GM19193 (cell line): ENCODE results near the gene CDH22.

Experiments used
- POLR2A ChIP-seq: IDR thresholded peaks from 4 replicates; pipeline ENCODE4 v1.6.1; 2011; ENCODE audit not compliant: insufficient read depth, insufficient read length; ENCODE audit errors: extremely low read depth

Gene CDH22

DNA sequence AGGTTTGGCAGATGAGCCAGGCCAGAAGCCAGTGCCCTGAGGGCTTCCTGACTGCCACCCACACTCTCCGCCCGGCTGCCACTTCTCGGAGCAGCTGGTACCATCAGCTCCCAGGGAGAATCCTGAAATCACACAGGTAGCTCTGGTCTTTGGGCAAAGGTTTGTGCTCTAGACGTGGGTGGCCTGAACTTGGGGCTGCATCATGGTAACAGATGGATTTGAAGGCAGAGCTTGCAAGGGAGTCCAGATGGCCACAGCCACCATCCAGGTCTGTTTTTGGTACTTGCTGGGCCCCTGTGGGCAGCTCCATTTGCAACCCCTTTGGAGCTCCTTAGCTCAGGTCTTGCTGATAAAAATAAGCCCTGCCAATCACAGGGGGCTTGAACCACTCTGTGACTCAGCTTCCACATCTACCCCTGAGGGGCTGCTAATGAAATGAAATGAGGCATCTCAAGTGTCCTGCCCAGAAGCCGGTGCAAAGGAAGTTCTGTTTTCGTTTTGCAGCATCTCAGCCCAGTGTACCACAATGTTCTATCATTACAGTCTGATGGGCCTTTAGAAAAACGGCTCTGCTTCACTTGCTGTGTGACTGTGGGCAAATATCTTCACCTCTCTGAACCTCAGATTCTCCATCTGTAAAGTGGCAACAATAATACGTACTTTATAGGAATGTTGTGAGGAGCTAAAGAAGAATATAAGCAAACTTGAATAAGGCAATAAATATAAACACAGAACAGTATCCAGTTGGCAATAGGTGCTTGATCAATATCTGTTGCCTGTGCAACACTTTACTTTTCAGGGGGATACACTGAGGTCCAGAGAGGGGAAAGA lies 25.1 kb upstream of the CDH22 start:
- TF ChIP-seq POLR2A, result no peak

DNA sequence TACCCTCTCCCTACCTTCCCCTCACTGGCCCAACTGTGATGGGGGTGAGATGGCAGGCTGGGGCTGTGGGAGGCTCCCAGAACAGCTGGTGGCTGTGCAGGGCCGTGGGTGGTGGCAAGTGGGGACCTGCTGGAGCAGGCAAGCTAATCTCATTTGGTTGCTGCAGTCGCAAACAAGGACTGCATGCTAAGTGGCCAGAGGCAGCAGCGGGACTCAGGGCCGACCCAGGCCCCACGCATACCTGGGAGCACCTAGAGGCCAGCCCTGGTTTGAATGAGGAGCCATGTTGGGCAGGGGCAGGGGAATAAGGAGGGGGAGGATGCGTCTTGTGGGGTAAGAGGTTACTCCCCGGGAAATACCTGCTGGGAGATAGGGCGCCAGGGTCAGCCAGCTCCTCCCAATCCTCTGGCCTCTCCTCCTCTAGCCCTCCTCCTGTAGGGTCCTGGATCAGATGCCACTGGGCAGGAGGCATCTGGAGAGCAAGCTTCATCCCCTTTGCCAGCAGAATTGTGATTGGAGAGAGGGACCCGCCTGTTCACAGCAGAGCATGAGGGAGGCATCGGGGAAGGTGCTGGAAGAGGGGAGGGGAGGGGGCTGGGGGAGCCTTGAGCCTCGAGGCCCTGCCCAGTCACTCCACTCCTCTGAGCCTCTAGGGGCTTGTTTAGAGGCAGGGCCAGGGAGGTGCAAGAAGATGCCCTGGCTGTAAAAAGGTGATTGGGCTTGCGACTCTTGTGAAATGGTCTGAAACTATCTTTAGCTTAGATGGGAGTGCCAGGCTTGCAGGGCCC lies 24.3 kb upstream of the CDH22 start:
- no peak for TF ChIP-seq POLR2A

DNA sequence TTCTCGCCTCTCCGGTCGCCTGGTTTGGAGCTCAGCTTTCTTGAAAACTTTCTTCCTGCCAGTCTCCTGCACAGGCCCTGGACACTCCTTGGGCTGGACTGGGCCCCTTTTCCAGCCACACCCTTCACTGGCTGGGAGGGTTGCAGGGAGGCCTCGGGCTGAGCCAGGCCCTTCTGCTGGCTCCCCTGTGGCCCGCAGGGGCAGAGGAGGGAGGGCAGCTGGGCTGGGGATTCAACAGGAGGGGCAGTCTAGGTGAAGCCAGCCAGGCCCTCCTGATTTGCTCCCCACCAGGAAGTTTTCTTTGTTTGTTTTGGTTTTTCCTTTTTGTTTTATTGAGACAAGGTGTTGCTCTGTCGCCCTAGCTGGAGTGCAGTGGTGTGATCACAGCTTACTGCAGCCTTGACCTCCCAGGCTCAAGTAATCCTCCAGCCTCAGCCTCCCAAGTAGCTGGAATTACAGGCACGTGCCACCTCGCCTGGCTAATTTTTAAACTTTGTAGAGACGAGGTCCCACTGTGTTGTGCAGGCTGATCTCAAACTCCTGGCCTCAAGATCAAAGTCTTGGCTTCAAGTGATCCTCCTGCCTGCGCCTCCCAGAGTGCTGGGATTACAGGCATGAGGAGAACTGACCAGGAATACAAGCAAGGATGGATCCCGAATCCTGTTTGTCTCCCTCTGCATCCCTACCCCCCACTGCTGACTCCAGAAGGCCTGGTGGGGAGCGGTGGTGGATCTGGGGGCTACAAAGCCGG lies 23.5 kb upstream of the CDH22 start:
- TF ChIP-seq POLR2A, result no peak

DNA sequence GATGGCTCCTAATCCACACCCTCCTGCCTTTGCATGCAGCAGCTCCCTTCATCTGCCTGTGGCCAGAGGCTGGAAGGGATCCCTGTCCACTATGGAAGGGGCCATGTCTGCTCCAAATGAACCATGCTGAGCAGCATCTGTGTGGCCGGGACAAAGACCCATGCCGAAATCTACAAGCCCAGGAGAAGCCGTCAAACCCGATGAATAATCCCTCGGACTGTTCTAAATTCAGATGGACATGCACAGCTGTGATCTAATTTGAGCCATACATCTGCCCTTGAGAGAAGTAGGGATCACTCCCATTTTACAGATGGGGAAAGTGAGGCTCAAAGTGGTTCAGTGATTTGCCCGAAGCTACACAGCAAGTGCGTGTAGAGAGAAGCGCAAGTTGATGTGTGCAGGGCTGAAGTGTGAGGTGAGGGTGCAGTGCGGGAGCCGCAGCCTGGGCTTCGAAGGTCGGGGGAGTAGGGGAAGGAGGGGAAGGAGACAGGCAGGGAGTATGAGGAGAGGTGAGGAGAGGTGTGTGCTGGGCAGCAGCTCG lies 22.6 kb upstream of the CDH22 start:
- no peak for TF ChIP-seq POLR2A

DNA sequence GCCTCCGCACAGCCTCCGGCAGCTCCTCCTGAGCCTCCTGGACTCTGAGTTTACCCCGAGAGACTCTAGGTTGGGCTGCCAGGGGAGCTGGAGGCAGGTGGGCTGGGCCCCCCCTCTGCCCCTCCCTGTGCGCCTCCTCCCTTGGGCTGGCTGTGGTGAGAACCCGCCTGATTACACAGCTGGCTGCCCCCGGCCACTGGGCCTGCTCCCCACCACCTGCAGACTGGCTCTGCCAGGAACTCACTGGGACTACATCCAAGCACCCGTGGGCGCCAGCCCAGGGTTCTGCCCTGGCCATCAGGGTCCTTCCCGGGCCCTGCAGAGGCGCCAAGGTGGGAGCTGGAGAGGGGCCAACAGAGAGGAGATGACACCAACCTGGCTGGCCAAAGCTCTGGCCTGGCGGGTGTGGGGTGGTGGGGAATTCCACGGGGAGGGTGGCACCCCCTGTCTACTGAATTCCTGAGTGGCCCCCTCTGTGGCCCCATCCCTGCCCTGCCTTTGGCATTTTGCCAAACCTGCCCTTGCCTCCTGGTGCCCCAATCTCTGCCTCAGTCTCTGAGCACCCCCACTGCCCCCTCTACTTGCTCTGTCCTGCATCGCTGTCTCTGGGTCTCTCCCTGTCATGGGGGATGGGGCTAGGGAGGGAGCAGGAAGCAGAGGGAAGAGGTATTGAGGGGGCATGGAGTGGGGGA lies 21.9 kb upstream of the CDH22 start:
- no peak for TF ChIP-seq POLR2A

DNA sequence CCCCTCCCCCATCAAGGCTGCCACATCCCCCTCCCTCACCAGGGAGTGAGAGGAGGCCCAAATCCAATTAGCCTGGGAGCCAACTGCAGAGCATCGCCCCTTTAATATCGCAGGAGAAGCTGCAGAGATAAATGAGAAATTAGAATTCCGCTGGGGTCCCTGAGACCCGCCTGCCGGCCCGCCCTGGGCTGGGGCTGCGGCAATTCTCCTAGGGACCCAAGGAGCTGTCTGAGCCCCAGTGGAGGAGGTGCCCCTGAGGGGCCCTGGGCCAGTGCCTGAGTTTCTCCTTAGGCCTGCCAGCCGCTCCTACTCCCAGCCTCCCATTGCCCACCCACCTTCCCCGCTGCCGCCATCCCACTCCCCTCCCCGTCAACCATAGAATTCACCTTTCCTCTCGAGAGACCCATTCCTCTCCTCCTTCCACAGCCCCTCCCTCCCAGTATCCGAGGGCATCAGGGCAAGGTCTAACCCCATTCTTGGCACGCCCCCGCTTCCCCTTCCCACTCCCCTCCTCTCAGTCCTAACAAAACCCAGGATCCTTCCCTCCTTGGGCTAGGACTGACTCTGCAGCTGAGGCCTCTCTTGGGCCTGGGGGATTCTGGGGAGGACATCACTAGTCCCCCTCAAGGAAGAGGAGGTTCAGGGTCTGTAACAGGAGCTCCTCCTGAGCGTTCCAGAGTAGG lies 20.0 kb upstream of the CDH22 start:
- TF ChIP-seq POLR2A, result no peak

DNA sequence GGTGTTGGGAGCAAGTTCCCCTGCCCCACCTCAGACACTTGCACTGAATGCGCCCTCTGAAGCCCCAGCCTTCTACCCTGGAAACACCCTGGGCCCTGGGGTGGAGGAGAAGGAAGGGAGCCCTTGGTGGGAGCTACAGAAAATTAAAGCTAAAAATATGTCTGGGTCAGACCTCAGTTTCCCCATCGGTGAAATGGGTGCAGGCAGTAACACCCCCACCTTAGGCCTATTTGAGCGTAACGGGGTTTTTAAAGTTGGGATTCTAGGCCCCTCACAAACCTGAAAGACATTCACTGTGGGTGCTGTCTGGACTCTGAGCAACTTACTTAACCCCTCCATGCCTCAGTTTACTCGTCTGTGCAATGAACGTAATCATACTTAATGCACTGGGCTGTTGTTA lies 19.3 kb upstream of the CDH22 start:
- no peak for TF ChIP-seq POLR2A

DNA sequence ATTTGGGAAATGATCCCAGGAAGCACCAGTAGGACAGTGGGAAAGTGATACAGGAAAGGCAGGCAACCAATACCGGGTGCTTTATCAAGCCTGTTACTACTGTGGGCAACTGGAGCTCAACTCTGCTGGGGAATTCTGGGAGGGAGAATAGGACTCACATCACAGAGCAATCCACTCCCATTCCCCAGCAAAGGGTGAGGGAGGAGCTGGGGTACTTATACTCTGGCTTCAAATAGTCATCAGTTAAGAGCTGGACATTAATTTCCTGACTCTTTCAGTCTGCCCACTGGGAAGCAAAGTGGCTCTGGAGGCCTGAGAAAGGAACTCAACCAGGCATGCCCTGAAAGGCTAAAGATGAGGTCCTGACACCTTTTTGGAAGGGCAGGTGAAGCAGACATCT lies 17.5 kb upstream of the CDH22 start:
- TF ChIP-seq POLR2A, result no peak

DNA sequence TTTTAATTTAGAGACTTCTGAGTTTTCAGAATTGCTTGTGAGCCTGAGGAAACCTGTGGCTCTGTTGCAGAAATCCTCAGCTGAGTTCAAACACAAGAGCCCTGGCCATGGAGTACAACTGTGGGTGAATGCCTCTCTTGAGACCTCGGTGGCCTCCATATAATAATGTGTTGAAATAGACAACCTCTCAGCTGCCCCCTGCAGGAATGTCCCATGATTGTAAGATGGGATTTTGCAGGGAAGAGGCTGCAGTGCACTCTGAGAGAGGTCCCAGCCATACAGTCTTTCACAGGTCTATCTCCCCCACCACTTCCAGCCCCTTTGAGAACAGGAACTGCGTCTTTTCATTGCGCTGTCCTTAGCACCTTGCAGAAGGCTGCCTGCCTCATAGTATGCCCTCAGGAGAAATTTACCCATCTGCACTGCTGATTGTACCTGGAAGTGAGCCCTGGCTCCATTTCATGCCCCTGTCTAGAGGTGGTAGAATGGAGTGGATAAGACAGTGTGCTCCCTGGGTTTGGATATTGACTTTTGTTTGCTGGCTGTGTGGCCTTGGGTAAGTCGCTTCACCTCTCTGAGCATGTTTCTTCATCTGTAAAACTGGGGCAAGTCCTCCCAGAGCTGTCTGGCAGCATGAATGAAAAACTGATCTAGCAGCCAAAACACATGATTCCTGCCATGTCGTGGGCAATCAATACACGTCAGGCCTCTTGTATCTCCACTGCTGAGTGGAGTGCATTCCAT lies 16.8 kb upstream of the CDH22 start:
- TF ChIP-seq POLR2A, result no peak

DNA sequence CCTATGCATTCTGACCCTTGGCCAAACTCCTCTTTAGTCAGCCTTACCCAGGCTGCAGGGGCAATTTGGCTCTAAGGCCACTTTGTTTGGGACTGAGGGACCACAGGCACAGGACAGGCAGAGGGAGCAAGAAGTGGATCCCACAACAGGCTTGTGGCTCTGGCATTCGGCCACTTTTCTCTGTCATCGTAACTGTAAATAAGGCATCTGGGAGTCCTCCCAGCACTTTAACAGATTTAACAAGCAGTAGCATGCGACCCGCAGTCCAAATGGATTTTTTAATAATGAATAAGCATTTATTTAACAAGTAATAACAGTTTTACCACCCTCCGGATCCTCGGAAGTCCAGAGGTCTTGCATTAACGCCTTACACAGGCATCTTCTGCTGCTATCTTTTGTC lies 16.1 kb upstream of the CDH22 start:
- no peak for TF ChIP-seq POLR2A

DNA sequence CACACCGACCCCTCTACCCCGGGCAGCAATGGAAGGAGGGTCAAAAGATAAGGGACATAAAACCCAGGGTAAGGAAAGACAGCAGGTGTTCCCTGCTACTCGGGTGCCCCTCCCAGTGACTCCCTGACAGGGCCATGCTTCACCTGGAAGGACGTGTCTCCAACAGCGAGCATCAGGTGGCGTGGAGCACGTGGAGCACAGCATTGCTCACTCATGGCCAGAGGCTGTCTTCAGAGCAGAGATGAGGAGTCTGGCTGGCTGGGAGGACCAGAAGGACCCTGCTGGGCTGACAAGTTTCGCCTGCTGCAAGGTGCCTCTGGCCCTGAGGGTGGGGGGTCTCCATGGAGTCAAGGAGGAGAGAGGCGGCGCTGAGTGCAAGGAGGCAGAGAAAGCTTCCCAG lies 15.3 kb upstream of the CDH22 start:
- TF ChIP-seq POLR2A, result no peak

DNA sequence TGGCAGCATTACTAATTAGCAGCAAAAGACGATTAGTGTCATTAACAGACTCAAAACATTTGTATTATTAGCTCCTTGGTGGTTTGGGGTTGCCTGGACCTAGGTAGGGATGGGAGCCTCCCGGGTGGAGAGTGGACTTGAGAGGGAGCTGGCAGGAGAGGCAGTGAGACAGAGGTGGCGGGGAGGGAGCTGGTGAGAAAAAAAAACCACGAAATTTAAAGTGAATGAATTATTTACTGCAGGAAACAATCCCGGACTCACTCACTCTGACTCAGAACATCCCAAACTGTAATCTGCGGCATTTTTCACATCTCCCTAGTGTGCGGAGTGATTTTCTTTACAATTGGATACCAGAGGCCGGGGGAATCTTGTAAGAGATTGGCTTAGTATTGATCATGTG lies 14.3 kb upstream of the CDH22 start:
- TF ChIP-seq POLR2A, result no peak

DNA sequence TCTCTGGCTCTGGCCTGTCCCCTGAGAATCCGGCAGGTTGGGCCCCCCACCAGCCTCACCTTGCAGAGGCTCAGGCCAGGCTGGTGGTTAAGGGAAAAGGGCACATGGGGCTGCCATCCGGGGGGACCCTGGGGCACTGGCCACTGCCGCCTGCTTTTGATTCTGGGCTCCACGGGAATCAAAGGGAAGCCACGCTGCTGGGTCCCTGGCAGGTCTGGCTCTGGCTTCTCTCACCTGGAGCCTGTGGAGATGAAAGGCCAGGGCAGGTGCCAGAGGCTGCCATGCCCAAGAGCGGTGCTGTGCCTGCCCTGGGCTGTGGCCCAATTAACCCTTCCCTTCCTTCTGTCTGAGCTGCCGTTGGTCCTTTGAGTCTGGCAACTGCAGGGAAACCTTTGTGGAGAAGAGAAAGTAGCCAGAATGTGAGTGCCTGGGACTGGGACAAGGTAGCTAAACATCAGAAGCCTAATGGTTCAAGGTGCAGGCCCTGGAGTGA lies 9.4 kb upstream of the CDH22 start:
- TF ChIP-seq POLR2A, result no peak

DNA sequence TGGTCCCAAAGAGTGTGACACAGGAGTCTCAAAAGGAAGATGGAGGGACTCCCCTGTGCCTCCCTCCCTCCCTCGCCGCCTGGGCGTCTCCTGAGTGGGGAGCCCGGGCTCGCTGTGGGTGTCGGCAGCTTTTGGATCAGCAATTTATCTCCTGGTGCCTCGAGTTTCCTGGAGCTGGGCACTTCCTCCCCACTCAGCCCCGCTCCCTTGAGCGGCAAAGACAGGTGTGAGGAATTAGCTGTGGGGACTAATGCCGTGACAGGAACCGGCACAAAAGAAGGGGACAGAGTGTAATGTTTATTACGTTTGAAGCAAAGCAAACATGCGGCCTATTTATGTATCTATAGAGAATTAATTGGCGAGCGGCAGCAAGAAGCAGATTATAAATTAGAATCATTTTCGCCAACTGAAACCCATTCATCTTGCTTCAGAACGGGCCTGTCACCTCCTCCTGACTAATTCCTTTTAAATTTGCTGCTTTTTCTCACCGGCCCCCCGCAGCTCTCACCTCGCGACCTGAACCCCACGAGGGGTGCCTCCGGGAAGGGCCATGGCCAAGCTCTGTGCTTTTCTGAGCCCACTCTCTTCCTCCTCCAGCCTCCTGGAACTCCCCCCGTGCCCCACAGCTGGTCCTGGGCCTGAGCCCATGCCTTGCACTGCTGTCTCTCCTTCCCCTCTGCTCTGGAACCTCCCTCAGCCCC lies 8.8 kb upstream of the CDH22 start:
- no peak for TF ChIP-seq POLR2A
